GM12873 (cell line): ENCODE results near the gene ZNF576.
A peak's percentile ranks its signal among the peaks of the same experiment; 100 is the strongest.

Source experiments
- TF ChIP-seq, protein P1 (sequence below): IDR thresholded peaks from 2 replicates; pipeline ENCODE4 v1.5.1; 2012; ENCODE audit warnings: low read depth, mild to moderate bottlenecking, moderate library complexity, low read length, control low read depth; ENCODE audit not compliant: insufficient read depth; ENCODE audit errors: missing control alignments

ZNF576 gene

GRCh38 chr19:43620061-43621001, 23.9 kb downstream of the ZNF576 start:
- TF ChIP-seq, protein P1, sequence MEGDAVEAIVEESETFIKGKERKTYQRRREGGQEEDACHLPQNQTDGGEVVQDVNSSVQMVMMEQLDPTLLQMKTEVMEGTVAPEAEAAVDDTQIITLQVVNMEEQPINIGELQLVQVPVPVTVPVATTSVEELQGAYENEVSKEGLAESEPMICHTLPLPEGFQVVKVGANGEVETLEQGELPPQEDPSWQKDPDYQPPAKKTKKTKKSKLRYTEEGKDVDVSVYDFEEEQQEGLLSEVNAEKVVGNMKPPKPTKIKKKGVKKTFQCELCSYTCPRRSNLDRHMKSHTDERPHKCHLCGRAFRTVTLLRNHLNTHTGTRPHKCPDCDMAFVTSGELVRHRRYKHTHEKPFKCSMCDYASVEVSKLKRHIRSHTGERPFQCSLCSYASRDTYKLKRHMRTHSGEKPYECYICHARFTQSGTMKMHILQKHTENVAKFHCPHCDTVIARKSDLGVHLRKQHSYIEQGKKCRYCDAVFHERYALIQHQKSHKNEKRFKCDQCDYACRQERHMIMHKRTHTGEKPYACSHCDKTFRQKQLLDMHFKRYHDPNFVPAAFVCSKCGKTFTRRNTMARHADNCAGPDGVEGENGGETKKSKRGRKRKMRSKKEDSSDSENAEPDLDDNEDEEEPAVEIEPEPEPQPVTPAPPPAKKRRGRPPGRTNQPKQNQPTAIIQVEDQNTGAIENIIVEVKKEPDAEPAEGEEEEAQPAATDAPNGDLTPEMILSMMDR: no peak

- TF ChIP-seq, protein P1: no peak
Measured at GRCh38 chr19:43622070-43622469, 25.7 kb downstream of the ZNF576 start.

DNA sequence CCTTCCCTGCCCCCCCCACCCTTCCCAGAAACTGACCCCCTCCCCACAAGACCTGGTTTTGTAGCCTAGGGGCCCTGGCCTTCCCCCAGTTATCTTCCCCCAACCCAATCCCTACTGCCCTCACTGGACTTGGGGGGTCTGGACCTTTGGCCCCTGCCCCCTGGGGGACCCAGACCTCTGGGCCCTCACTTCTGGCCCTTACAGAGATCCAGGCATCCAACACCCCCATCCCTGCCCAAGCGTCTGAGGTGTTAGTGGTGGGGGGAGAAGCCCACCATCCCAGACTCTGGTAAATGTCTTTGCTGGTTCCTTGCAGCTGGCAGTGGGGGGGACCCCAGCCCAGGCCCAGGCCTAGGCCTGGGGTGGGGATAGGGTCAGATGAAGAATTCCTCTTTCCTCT, 26.6 kb downstream of the ZNF576 start:
- TF ChIP-seq, protein P1: no peak

GRCh38 chr19:43623889-43624670, 27.7 kb downstream of the ZNF576 start:
- TF ChIP-seq, protein P1: no peak

- TF ChIP-seq, protein P1: peak; percentile 54
Measured at GRCh38 chr19:43624933-43625332, 28.5 kb downstream of the ZNF576 start.

GRCh38 chr19:43625918-43626579, 29.7 kb downstream of the ZNF576 start:
- TF ChIP-seq, protein P1: no peak
